GM12801 (cell line): ENCODE data around the gene DPM1.

Experiments
- TF ChIP-seq, protein P1 (sequence below): IDR thresholded peaks from one replicate; pipeline ENCODE4 v1.5.1; 2011; ENCODE audit warnings: control low read depth; ENCODE audit not compliant: insufficient read length; ENCODE audit errors: extremely low read depth

DPM1 gene

DNA sequence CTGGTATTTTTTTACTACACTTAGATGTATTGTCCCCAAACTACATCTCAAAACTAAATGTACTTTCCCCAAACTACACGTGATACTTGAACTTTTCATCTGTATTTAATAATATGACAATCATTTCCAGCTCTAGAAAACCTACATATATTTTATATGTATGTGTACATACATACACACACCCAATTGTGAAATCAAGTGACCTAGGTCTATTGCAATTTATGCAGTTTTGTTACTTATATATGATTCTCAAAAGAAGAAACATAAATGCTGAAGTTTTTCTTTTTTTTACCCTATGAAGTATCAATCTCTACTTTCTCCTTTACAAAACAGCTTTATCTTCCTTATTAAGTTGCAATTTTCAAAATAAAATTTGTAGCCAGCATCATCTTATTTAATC, 31.8 kb downstream of the DPM1 start:
- TF ChIP-seq, protein P1, sequence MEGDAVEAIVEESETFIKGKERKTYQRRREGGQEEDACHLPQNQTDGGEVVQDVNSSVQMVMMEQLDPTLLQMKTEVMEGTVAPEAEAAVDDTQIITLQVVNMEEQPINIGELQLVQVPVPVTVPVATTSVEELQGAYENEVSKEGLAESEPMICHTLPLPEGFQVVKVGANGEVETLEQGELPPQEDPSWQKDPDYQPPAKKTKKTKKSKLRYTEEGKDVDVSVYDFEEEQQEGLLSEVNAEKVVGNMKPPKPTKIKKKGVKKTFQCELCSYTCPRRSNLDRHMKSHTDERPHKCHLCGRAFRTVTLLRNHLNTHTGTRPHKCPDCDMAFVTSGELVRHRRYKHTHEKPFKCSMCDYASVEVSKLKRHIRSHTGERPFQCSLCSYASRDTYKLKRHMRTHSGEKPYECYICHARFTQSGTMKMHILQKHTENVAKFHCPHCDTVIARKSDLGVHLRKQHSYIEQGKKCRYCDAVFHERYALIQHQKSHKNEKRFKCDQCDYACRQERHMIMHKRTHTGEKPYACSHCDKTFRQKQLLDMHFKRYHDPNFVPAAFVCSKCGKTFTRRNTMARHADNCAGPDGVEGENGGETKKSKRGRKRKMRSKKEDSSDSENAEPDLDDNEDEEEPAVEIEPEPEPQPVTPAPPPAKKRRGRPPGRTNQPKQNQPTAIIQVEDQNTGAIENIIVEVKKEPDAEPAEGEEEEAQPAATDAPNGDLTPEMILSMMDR: no peak

DNA sequence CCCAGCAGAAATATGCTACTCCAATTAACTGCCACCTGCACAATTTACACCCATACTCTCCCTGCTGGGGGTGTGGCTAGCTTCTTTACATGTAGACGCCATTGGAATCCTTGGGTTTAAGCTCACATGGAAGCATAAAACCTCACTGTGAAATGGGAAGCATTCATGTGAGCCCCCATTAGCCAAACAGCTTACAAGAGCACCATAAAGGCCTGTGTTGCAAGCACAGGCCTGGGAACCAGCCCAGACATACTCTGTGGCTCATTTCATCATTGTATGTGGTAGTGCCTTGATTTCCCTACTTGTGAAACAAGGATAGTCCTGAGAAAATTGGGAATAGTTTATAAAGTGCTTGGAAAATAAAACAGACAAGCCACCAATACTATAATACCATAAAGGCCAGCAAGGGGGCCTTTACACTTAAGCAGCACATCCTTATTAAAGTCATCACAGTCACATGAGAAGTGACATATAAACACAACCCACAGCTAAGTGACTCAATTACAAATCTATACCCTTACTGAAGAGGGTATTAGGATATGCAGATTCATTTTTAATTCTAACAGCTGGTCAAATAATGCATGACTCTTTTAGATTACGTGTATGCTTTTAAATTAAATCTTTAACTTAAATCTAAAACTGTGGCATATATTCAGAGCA, 33.9 kb downstream of the DPM1 start:
- TF ChIP-seq, protein P1: no peak

DNA sequence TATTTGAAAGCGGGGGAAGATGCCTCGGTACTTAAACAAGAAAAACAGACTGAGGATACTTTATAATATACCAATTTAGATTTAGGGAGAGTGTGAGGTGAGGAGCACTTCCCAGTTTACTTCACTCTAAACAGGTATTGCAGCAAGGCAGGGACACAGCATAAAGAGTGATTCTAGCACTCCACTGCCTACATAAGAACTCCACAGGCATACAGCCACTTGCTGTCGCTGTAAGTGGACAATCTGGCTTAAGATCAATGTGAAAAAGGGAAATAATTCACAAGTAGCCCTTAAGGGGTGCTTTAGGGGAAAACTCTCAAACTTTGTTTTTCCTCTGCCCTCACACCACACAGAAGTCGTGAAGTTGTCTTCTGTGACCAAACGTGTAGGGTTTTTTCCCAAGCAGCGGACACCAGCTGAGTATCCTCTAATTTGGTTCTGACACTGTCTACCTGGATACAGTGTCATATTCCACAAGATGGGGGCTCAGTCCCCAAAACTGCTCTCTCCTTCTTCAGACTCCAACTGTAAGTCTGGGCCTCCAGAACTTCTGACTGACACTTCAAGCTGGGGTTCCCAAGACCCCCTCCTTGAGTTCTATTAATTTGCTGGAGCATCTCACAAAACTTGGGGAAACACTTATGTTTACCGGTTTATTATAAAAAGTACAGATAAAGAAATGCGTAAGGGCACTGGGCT, 36.4 kb downstream of the DPM1 start:
- TF ChIP-seq, protein P1: no peak

DNA sequence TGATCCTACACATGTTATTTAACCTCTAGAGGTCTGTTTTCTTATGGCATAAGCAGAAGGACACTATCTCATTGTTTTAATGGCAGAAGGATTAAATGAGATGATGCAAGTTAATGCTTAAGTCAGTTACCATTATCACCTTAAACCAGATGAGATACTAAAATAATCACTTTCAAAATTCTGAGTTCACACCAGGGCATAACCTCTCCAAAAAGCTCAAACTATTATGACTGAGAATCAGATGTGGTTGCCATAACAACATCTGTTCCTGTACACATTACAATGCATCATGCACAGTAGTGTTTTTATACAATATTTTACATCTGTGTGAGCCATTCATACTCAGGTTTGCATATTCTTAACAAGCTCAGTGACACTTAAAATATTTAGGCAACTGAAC, 37.3 kb downstream of the DPM1 start:
- TF ChIP-seq, protein P1: no peak

DNA sequence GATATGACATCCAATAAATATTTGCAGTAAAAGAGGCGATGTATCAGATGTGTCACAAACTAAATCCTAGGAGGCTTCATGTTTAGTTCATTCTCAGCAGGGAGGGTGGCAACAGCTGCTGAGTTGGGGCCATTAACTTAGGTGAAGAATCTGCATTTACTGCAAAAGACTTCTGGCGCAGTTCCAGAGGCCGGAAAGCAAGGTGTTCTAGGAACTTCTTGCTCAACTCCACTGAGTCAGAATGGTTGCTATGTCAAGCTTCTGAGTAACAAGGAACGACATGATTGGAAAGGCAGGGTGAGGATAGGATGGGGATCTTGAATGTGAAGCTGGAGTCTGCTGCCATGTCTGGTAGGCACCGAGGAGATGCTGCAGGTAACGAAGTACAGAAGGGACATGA, 38.8 kb downstream of the DPM1 start:
- TF ChIP-seq, protein P1: no peak

DNA sequence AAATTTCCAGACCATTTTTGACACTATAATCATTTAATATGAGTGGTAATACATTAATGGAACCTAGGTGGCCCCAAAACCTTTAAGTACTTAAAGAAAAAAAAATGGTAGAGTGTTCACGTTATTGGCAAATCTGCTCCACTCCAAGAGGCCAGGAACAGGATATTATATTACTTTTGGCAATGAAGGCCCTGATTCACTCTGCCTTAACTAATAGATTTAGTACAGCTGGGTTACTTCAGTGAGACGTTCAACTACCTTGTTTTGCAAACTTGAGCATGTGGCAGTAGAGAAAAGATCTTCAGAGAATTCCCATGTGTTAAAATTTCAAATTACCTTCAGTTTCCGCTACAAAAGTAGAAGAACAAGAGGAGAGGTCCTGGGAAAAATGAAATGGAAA, 39.9 kb downstream of the DPM1 start:
- TF ChIP-seq, protein P1: no peak

DNA sequence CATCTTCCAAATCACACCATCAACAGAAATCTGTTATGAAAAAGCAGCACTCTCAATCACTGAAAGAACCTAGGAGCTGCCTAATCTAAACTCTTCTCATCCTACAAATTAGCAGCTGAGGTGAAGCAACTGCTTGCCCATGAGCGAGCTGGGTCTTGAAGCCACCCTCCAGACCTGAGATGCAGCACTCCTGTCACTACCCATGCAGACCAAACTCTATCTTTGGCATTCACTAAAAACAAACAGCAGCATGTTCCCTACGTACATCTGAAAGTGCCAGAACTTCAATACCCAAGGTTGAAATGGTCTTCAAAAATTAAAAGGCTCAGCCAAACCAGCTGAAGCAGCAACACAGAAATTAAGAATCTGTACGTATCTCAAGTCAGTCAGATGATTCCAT, 41.4 kb downstream of the DPM1 start:
- TF ChIP-seq, protein P1: no peak
